HG02938 (cell line): ENCODE data around the gene TTC34.

ENCODE experiments used
- ATAC-seq: cut with Tn5 transposase; IDR thresholded peaks from one replicate; pipeline ENCODE4 v1.9.1; 2021; ENCODE audit warnings: mild to moderate bottlenecking, moderate library complexity; ENCODE audit not compliant: unreplicated experiment

Gene TTC34

GRCh38 chr1:2595261-2595811, 206.2 kb downstream of the TTC34 start:
- no peak for ATAC-seq

- no peak for ATAC-seq
Measured at GRCh38 chr1:2594641-2595131, 206.8 kb downstream of the TTC34 start.

DNA sequence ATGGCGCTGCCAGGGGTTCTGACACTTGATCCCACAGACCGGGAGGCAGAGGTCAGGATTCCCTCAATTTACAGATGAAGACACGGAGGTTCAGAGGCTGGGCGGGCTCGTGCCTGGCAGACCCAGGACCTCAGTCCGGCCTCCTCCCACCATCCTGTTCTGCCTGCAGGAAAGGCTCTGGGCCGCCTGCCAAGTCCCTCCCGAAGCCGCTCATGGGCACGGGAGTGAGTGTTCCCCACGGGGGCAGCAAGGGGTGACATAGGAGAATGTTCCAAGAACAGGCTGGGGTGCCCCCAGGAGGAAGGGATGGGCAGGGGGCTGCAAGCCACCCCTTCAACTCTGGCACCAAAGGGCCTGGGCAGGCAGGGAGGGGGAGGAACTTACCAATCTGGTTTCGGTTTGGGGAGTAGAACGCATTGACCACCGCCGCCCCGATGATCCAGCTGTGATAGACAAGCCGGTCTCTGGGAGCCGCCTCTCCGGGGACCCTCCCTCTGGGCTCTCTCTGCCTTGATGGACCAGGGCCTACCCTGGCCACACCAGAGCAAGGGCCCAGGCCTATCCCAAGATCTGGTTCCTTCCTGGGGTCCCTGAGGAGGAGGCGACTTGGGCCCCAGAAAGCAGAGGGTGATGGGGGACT, 207.4 kb downstream of the TTC34 start:
- no peak for ATAC-seq

DNA sequence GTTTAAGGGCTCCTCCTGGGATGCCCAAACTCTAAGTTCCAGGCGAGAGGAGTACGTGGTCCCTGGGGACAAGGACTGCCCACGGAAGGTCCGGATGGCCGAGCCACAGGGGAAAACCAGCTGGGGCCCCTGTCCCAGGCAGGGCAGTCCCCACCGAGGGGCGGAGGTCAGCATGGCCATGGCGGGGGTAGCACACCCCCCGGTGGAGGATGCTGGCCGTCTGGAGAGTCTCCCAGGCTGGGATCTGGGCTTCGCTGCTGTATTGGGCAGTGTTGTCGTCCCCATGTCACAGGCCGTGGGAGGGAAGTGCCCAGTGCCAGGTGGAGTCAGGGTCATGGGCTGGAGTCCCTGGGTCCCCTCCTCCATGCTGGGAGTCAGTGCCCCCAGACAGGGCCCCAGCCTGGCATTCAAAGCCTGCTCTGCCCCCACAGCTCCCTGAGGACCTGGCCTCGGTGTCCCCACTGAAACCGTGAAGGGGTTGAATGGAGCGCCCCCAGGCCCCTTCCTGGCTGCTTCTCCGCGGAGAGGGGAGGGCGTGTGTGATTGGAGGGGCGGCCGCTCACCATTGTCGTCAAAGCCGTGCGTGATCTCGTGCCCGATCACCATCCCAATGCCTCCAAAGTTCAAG, 208.1 kb downstream of the TTC34 start:
- ATAC-seq = no peak

- no peak for ATAC-seq
Measured at GRCh38 chr1:2592672-2593071, 208.8 kb downstream of the TTC34 start.

DNA sequence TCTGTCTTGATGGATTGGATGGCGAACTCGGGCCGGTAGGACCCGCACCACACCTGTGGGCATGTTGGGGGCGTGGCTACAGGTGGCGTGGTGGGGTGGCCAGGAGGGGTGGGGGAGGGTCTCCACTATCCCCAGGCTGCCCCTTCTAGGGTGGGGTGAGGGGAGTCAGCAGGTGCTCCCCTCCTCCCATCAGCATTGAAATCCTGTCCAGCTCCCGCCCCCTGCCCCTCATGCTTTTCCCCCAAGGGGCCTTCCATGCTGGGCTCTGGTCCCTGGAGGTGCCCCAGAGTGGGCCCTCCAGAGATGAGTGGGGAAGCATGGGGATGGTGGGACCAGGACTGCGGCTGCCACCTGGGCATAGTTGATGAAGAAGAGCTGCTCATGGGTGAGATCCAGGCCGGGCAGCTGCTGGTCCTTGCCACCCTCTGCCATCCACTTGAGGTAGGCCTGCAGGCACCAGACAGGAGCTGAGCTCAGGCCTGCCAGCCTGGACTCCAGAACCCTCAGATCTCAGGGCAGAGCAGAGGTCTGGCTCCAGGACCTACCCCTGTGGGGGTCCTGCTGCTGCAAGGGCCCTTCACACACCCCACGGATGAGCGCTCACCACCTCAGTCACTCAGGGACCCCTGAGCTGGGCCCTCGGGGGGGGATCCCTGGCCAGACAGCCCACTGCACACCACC, 209.8 kb downstream of the TTC34 start:
- no peak for ATAC-seq

DNA sequence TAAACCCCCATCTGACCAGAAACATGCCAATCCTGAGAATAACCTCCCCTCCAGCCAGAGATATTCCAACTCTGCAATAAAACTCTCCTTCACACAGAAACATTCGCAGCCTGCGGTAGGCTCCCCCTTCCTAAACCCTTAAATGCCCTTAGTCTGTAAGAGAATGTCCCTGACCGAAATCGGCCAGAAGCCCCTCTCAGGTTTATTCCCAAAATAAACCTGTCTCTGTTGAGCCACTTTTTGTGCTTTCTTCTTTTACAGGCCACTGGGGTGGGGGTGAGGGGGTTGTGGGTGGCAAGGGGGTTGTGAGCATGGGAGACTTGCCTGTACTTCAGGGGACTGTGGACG, 210.3 kb downstream of the TTC34 start:
- no peak for ATAC-seq

DNA sequence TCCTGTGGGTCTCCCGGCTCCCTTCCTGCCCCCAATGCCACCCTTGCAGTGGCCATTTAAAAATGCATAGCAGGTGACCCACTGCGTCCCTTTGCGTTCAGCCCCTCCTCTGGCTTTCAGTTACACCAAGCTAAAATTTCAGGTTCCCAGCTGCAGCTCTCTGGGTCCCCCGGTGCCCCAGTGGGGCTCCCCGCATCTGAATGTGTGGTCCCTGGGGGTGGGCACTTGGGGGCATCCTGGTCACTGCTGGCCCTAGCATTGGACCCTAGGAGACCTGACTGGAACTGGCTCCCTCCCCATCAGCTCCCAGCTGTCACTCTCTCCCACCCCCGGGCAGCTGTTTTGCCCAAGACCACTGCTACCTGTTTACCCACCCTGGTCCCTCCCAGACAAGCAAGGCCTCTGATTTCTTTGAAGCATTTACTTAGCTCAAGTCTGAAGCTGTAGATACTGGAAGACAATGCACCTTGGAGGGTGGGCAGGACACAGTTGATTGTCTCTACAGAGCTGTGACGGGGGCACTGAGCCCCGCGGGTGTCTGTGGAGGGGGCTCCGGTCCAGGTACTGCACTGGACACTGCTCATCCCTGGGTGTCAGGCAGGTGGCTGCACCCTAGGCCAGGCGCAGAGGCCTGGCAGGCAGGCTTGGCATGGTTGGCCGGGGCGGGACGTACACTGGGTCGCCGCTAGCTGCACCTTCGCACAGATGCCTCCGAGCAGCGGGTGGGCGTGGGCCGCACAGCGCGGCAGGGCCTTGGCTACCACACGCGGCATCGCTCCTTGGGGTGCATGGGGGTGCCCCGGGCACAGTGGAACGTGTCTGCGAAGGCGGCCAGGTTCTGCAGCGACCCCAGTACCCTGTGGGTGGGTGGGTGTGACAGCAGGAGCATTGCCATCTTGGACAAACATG, 211.0 kb downstream of the TTC34 start:
- ATAC-seq = no peak

- no peak for ATAC-seq
Measured at GRCh38 chr1:2589431-2590232, 211.9 kb downstream of the TTC34 start.

GRCh38 chr1:2588661-2589430, 212.6 kb downstream of the TTC34 start:
- ATAC-seq = no peak

GRCh38 chr1:2587860-2588571, 213.5 kb downstream of the TTC34 start:
- no peak for ATAC-seq

GRCh38 chr1:2587071-2587859, 214.2 kb downstream of the TTC34 start:
- ATAC-seq = peak; percentile 4

DNA sequence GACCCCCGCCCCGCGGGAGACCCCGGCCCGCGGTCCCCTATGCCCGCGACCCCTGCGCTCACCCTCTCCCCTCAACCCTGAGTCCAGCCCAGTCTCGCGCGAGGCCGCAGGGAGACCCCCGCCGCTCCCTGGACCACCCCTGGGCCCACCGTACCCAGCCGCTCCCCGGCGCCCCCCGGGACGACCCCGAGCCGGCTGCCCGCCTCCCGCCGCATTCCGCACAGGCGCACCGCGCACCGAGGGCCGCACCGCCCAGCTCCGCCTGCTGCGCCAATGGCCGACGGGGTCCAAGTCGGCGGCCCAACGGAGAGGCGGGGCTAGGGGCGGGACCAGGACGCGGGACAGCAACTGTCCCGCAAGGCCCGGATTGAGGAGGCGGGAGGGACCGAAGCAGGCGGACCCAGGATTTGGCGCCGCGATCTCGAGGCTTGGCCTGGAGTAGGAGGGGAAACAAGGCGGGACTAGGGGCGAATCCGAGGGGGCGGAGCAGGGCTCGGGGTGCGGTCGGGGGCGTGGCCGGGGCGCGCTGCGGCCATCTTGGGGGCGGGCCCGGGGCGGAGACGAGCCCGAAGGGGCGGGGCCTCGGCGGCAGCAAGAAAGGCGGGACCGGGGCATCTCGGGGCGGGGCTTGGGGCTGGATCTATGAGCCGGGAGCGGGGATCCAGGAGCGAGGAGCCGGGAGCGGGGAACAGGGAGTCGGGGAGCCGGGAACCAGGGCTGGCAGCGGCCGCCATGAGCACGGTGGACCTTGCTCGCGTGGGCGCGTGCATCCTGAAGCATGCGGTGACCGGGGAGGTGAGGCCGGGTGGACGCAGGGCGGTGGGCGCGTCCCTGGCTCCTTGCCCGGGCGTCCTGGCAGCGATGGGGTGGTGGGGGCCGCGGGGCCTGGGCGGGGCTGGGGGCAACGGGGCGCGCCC, 215.1 kb downstream of the TTC34 start, which contains the start of gene PRXL2B:
Gene PRXL2B, plus strand, starts transcription at position 624 of the 917 bp plus-strand sequence. Its CDS starts 109 bp downstream, at position 733.
- peak; percentile 56 for ATAC-seq
